HL-60 (cell line): ENCODE results near the gene MAPKAPK3.

Experiments
- DNase-seq, 2 experiments: peaks; one replicate each; pipeline ENCODE4 v3.0.0-alpha.2; 2010 to 2020; ENCODE audit warnings: low read depth in 1 of 2, low spot score in 1 of 2
- H3K27ac ChIP-seq: fragments of 250-450 bp; sonication (Bioruptor Pico); replicated peaks from 2 replicates; pipeline ENCODE4 v1.5.1; 2020; ENCODE audit warnings: mild to moderate bottlenecking, moderate library complexity
- H3K27me3 ChIP-seq: fragments of 250-450 bp; sonication (Bioruptor Pico); 2 replicates; pipeline ENCODE4 v1.5.1; 2021; ENCODE audit warnings: mild to moderate bottlenecking, moderate library complexity; ENCODE audit not compliant: insufficient read depth, poor library complexity, severe bottlenecking
- H3K4me3 ChIP-seq: replicated peaks from 2 replicates; pipeline ENCODE4 v1.5.1; 2011; ENCODE audit warnings: mild to moderate bottlenecking, control low read depth, low read length; ENCODE audit not compliant: insufficient read depth
- GABPA ChIP-seq: IDR thresholded peaks from 2 replicates; pipeline ENCODE4 v1.6.1; 2012; ENCODE audit warnings: low read depth
- POLR2AphosphoS5 ChIP-seq: IDR thresholded peaks from 2 replicates; pipeline ENCODE4 v1.6.1; 2012; ENCODE audit warnings: low read depth
- SPI1 ChIP-seq: IDR thresholded peaks from 2 replicates; pipeline ENCODE4 v1.6.1; 2012; ENCODE audit warnings: low read depth, mild to moderate bottlenecking, borderline replicate concordance
- TF ChIP-seq, protein P1 (sequence below): IDR thresholded peaks from 2 replicates; pipeline ENCODE4 v1.6.1; 2012; ENCODE audit warnings: low read depth; ENCODE audit not compliant: insufficient replicate concordance
- TF ChIP-seq, protein P2 (sequence below): IDR thresholded peaks from one replicate; pipeline ENCODE4 v1.5.1; 2011; ENCODE audit warnings: low read length, control low read depth, inconsistent platforms; ENCODE audit not compliant: insufficient read depth

MAPKAPK3 gene

DNA sequence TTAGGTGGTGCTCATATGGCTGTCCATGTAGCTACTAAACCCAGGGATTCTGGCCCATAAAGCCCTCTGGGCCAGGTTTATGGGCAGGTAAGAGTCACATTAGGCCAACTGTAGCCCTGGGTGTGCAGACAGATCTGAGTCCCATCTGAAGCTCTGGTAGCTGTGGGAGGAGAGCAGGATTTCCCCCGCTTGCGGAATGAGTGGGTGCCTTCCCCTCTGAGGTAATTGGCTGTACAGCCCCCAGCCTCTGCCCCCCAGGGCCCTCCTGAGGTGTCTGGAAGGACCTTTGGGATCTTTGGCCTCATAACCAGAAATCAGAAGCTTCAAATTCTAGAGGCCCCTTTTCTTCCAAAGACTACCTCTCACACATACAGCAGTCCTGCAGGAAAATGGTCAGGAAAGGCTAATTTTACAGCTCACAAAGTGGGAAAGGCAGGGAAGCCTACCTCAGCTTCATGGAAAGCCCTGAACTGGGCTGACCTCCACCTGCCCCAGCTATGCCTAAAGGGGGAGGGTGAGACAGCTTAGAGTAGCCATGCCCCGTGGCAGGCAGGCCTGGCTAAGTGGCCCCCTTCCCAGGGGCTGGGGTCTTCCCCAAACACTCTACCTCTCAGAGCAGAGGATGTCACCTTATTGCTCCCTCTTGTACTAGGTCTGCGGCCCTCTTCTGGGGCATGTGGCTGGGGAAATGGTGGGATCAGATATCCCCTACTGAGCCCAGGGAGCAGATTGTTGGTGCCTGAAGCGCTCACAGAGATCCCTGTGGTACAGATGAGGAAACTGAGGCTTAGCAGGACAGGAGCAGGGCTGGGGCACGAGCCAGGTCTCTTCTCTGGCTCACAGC, 30.8 kb upstream of the MAPKAPK3 start:
- Histone ChIP-seq H3K27ac (no peak overlapping the region), H3K27me3 (no peaks in the 10 kb centered on the region), H3K4me3 (no peak overlapping the region)
- TF ChIP-seq, protein P1, sequence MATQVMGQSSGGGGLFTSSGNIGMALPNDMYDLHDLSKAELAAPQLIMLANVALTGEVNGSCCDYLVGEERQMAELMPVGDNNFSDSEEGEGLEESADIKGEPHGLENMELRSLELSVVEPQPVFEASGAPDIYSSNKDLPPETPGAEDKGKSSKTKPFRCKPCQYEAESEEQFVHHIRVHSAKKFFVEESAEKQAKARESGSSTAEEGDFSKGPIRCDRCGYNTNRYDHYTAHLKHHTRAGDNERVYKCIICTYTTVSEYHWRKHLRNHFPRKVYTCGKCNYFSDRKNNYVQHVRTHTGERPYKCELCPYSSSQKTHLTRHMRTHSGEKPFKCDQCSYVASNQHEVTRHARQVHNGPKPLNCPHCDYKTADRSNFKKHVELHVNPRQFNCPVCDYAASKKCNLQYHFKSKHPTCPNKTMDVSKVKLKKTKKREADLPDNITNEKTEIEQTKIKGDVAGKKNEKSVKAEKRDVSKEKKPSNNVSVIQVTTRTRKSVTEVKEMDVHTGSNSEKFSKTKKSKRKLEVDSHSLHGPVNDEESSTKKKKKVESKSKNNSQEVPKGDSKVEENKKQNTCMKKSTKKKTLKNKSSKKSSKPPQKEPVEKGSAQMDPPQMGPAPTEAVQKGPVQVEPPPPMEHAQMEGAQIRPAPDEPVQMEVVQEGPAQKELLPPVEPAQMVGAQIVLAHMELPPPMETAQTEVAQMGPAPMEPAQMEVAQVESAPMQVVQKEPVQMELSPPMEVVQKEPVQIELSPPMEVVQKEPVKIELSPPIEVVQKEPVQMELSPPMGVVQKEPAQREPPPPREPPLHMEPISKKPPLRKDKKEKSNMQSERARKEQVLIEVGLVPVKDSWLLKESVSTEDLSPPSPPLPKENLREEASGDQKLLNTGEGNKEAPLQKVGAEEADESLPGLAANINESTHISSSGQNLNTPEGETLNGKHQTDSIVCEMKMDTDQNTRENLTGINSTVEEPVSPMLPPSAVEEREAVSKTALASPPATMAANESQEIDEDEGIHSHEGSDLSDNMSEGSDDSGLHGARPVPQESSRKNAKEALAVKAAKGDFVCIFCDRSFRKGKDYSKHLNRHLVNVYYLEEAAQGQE, result no peak
- TF ChIP-seq SPI1, result no peak
- TF ChIP-seq POLR2AphosphoS5, result no peak
- TF ChIP-seq GABPA, result no peak
- no peak for DNase-seq

DNA sequence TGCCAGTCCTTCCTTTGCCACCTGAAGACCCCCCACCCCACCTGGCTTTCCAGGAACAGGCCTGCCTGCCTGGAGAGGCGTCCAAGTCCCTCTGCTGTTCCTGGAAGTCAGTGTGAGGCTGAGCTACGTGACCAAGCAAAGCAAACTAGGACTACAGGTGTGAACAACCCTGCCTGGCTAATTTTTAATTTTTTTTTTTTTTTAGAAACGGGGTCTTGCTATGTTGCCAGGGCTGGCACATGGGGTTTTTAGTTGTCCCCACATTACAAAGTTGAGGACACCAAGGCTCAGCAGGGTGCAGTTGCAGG, 30.2 kb upstream of the MAPKAPK3 start:
- Histone ChIP-seq H3K4me3 (no peak overlapping the region), H3K27ac (no peak overlapping the region), H3K27me3 (no peaks in the 10 kb centered on the region)
- no peak for DNase-seq
- TF ChIP-seq, protein P2, sequence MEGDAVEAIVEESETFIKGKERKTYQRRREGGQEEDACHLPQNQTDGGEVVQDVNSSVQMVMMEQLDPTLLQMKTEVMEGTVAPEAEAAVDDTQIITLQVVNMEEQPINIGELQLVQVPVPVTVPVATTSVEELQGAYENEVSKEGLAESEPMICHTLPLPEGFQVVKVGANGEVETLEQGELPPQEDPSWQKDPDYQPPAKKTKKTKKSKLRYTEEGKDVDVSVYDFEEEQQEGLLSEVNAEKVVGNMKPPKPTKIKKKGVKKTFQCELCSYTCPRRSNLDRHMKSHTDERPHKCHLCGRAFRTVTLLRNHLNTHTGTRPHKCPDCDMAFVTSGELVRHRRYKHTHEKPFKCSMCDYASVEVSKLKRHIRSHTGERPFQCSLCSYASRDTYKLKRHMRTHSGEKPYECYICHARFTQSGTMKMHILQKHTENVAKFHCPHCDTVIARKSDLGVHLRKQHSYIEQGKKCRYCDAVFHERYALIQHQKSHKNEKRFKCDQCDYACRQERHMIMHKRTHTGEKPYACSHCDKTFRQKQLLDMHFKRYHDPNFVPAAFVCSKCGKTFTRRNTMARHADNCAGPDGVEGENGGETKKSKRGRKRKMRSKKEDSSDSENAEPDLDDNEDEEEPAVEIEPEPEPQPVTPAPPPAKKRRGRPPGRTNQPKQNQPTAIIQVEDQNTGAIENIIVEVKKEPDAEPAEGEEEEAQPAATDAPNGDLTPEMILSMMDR, result no peak
- TF ChIP-seq SPI1 (no peak), GABPA (no peak), POLR2AphosphoS5 (no peak)
- TF ChIP-seq, protein P1, result no peak

DNA sequence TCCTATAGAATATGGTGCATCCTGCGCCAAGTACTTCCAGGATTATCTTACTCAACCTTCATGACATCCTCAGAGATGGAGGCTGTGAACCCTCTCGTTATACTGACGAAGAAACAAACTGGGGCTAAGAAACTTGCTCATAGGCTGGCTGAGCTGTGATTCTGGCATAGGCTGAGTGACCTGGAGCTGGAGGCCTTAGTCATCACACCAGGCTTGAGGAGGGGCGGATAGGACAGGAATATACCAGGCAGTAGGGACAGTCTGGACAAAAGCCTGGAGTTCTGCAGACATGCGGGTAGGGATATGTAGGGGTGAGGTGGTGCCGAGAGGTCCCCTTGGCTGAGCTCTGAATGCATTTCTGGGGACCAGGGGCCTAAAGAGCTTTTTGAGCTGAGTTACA, 29.6 kb upstream of the MAPKAPK3 start:
- Histone ChIP-seq H3K27me3 (no peaks in the 10 kb centered on the region), H3K27ac (no peak overlapping the region), H3K4me3 (no peak overlapping the region)
- TF ChIP-seq GABPA, result no peak
- TF ChIP-seq, protein P2, result no peak
- TF ChIP-seq, protein P1, result no peak
- no peak for TF ChIP-seq POLR2AphosphoS5
- TF ChIP-seq SPI1, result no peak
- DNase-seq, result no peak
